Glutamatergic neuron (in vitro differentiated cells): ENCODE results near the gene MYOZ2. TPM values are rescaled to one million over a fixed set of nuclear protein-coding genes. Genes with fewer than 3 reads are reported as not detected.

Source experiments
- DNase-seq: peaks from one replicate; pipeline ENCODE4 v3.0.0; 2022
- H3K27ac Mint-ChIP-seq: one replicate; pipeline ENCODE4 v1.8.0; 2020; ENCODE audit warnings: mild to moderate bottlenecking, mixed read lengths, inconsistent platforms; ENCODE audit not compliant: unreplicated experiment
- H3K27me3 Mint-ChIP-seq: one replicate; pipeline ENCODE4 v1.8.0; 2020; ENCODE audit warnings: mild to moderate bottlenecking, moderate library complexity, mixed read lengths, inconsistent platforms; ENCODE audit not compliant: unreplicated experiment
- H3K36me3 Mint-ChIP-seq: one replicate; pipeline ENCODE4 v1.8.0; 2020; ENCODE audit warnings: mild to moderate bottlenecking, mixed read lengths, inconsistent platforms; ENCODE audit not compliant: unreplicated experiment
- H3K4me1 Mint-ChIP-seq: one replicate; pipeline ENCODE4 v1.8.0; 2020; ENCODE audit warnings: mild to moderate bottlenecking, low read depth, mixed read lengths, inconsistent platforms; ENCODE audit not compliant: unreplicated experiment
- H3K4me3 Mint-ChIP-seq: one replicate; pipeline ENCODE4 v1.8.0; 2020; ENCODE audit warnings: mild to moderate bottlenecking, mixed read lengths, inconsistent platforms; ENCODE audit not compliant: unreplicated experiment
- H3K9me3 Mint-ChIP-seq: one replicate; pipeline ENCODE4 v1.8.0; 2020; ENCODE audit warnings: mild to moderate bottlenecking, moderate library complexity, mixed read lengths, inconsistent platforms; ENCODE audit not compliant: unreplicated experiment
- total RNA-seq: library from RNA; stranded (reverse); fragmentation: NEBNext Ultra II Directional; extraction: Animal tissue kit (Norgen Biotek cat#: 25700); gene quantifications from one replicate; pipeline ENCODE4 v1.2.1, GENCODE V29; 2021; ENCODE audit not compliant: unreplicated experiment
- TF ChIP-seq, protein P1 (sequence below): fragments of 200-600 bp; sonication (generic); IDR thresholded peaks from one replicate; pipeline ENCODE4 v1.5.0; 2021; ENCODE audit not compliant: partially characterized antibody, unreplicated experiment

The MYOZ2 gene
- total RNA-seq, 1 donor from 2014 or later, result not detected

DNA sequence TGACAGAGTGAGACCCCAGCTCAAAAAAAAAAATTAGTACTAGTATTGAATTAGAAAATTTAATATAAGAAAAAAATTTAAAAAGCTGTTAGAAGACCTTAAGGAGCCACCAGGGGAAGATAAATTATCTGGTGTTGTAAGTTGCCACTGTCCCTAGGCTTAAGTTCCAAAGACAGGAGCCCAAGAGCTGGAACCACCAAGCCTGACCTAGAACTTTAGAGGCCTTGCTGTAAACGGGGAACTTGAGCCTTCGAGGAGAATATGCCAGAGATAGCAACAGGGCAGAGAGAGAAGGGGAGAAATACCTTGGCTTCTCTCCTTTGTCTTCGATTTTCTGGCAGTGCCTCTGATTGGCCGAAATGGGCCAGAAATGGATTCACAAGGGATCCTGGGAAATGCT, 85.8 kb downstream of the MYOZ2 start:
- Mint-ChIP-seq H3K27ac (no peak overlapping the region), H3K9me3 (no peaks in the 10 kb centered on the region), H3K4me3 (no peak overlapping the region), H3K27me3 (no peaks in the 10 kb centered on the region), H3K36me3 (no peaks in the 10 kb centered on the region), H3K4me1 (no peaks in the 10 kb centered on the region)
- no peak for DNase-seq
- TF ChIP-seq, protein P1, sequence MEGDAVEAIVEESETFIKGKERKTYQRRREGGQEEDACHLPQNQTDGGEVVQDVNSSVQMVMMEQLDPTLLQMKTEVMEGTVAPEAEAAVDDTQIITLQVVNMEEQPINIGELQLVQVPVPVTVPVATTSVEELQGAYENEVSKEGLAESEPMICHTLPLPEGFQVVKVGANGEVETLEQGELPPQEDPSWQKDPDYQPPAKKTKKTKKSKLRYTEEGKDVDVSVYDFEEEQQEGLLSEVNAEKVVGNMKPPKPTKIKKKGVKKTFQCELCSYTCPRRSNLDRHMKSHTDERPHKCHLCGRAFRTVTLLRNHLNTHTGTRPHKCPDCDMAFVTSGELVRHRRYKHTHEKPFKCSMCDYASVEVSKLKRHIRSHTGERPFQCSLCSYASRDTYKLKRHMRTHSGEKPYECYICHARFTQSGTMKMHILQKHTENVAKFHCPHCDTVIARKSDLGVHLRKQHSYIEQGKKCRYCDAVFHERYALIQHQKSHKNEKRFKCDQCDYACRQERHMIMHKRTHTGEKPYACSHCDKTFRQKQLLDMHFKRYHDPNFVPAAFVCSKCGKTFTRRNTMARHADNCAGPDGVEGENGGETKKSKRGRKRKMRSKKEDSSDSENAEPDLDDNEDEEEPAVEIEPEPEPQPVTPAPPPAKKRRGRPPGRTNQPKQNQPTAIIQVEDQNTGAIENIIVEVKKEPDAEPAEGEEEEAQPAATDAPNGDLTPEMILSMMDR, result no peak

GRCh38 chr4:119227690-119228089, 92.1 kb downstream of the MYOZ2 start:
- Mint-ChIP-seq H3K27me3 (no peaks in the 10 kb centered on the region), H3K36me3 (no peaks in the 10 kb centered on the region), H3K4me3 (no peak overlapping the region), H3K9me3 (no peaks in the 10 kb centered on the region), H3K27ac (no peak overlapping the region), H3K4me1 (no peaks in the 10 kb centered on the region)
- no peak for DNase-seq
- TF ChIP-seq, protein P1, result no peak

GRCh38 chr4:119228406-119228805, 92.8 kb downstream of the MYOZ2 start:
- Mint-ChIP-seq H3K4me1 (no peaks in the 10 kb centered on the region), H3K4me3 (no peak overlapping the region), H3K27me3 (no peaks in the 10 kb centered on the region), H3K36me3 (no peaks in the 10 kb centered on the region), H3K9me3 (no peaks in the 10 kb centered on the region), H3K27ac (no peak overlapping the region)
- DNase-seq, result no peak
- TF ChIP-seq, protein P1, result no peak

- H3K36me3 Mint-ChIP-seq, result no peaks in the 10 kb centered on the region
- H3K4me3 Mint-ChIP-seq, result no peak overlapping the region
- H3K4me1 Mint-ChIP-seq, result no peaks in the 10 kb centered on the region
- no peaks in the 10 kb centered on the region for H3K9me3 Mint-ChIP-seq
- no peaks in the 10 kb centered on the region for H3K27me3 Mint-ChIP-seq
- DNase-seq, result no peak
- no peak overlapping the region for H3K27ac Mint-ChIP-seq
- TF ChIP-seq, protein P1, result no peak
Observed at GRCh38 chr4:119229908-119230687, 94.5 kb downstream of the MYOZ2 start.

- H3K27ac Mint-ChIP-seq, result no peak overlapping the region
- H3K27me3 Mint-ChIP-seq, result no peaks in the 10 kb centered on the region
- TF ChIP-seq, protein P1, result no peak
- no peaks in the 10 kb centered on the region for H3K4me1 Mint-ChIP-seq
- H3K9me3 Mint-ChIP-seq, result no peaks in the 10 kb centered on the region
- no peak for DNase-seq
- H3K4me3 Mint-ChIP-seq, result no peak overlapping the region
- no peaks in the 10 kb centered on the region for H3K36me3 Mint-ChIP-seq
Observed at GRCh38 chr4:119231491-119231890, 95.9 kb downstream of the MYOZ2 start.
